GM12874 (cell line): Measurements from ENCODE around the gene PIPOX.

Experiments
- CTCF ChIP-seq: IDR thresholded peaks from 2 replicates; pipeline ENCODE4 v1.5.1; 2011; ENCODE audit warnings: low read depth, mild to moderate bottlenecking, control low read depth, low read length, moderate library complexity; ENCODE audit not compliant: insufficient read depth

The PIPOX gene

DNA sequence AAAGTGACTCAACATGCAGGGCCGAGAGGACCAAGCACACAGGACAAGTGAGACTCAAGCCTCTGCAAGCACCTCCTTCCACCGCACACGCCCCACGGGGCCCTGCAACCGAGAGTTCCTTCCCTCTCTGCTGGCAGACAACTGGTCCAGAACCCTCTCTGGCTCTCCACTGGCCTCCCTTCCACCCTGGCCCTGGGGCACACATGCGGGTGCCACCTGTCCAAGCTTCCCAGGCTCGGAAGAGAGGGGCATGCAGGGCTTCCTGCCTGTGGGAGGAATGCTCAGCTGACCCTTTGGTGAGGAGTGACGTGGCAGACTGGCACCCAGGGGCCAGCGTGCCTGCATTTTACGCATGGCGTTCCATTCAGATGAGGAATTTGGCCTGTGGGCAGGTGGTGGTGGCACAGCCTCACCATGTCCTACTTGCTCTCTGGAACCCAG, 59.8 kb downstream of the PIPOX start:
- TF ChIP-seq CTCF = no peak

- no peak for TF ChIP-seq CTCF
Observed at GRCh38 chr17:29103341-29103740, 60.4 kb downstream of the PIPOX start.
